Breast epithelium (tissue), 4 donors: ENCODE results near the gene SCARB2. TPM values are rescaled to one million over a fixed set of nuclear protein-coding genes. Genes with fewer than 3 reads are reported as not detected.
"Not testable (repeated sequence)": the region's sequence is repeated elsewhere in the genome, so short reads cannot be mapped to it uniquely, and the experiment has no call there.

ENCODE experiments used
- DNase-seq, 2 donors: peaks; one replicate each; pipeline ENCODE4 v3.0.0-alpha.2; 2019; ENCODE audit warnings: low spot score in 2 of 2
- H3K27ac ChIP-seq, 2 donors: fragments of 200-600 bp; sonication (generic) in 1 of 2; one replicate each; pipeline ENCODE4 v1.5.1; 2016 to 2019; ENCODE audit warnings: mild to moderate bottlenecking in 1 of 2
- H3K27me3 ChIP-seq, 2 donors: fragments of 200-600 bp; sonication (generic) in 1 of 2; one replicate each; pipeline versions ENCODE4 v1.5.1 to v1.6.0; 2017 to 2019; ENCODE audit warnings: control low read depth in 1 of 2, mild to moderate bottlenecking in 1 of 2
- H3K36me3 ChIP-seq: fragments of 200-600 bp; one replicate; pipeline ENCODE4 v1.5.1; 2019
- H3K4me1 ChIP-seq, 2 donors: fragments of 200-600 bp; sonication (generic); one replicate each; pipeline ENCODE4 v1.5.1; 2016 to 2019; ENCODE audit warnings: control low read depth in 1 of 2
- H3K4me3 ChIP-seq, 3 donors: fragments of 200-600 bp; sonication (generic); 1 replicate in 2 of 3; 2 replicates in 1 of 3; pipeline ENCODE4 v1.5.1; 2016 to 2019; ENCODE audit warnings: mild to moderate bottlenecking in 3 of 3, moderate library complexity in 2 of 3
- H3K9me3 ChIP-seq, 2 donors: fragments of 200-600 bp; sonication (generic) in 1 of 2; one replicate each; pipeline ENCODE4 v1.5.1; 2016 to 2019; ENCODE audit warnings: control low read depth in 1 of 2
- POLR2A ChIP-seq: fragments of 450-650 bp; IDR thresholded peaks from one replicate; pipeline ENCODE4 v1.6.1; 2016; ENCODE audit warnings: antibody characterized with exemption, mild to moderate bottlenecking, moderate library complexity
- POLR2AphosphoS5 ChIP-seq, 3 donors: sonication (generic); formaldehyde crosslinking; IDR thresholded peaks; one replicate each; pipeline ENCODE4 v1.6.1; 2017; ENCODE audit warnings: antibody characterized with exemption in 3 of 3
- intact Hi-C: fragments of 100-400 bp; cut with DNase I; formaldehyde crosslinking; loops from one replicate; pipeline ENCODE4 v1.15.1; 2023; ENCODE audit warnings: low total_unique reads
- total RNA-seq, 3 donors: library from RNA; depleted of rRNA; stranded (reverse); fragments of >200 nt; gene quantifications; one replicate each; pipeline ENCODE4 v1.1.0, GENCODE V29; 2016
- TF ChIP-seq, protein P1 (sequence below), 3 donors: fragments of 450-650 bp; IDR thresholded peaks; one replicate each; pipeline ENCODE4 v1.5.1; 2016 to 2017; ENCODE audit warnings: antibody characterized with exemption in 3 of 3, mild to moderate bottlenecking in 3 of 3, moderate library complexity in 3 of 3

SCARB2 gene
- total RNA-seq, 3 donors from 2014 or later, result 148 to 231 (median 160) TPM

- TF ChIP-seq POLR2A, result no peak
- no peak for TF ChIP-seq POLR2AphosphoS5 (IDR thresholded peaks at IDR 0.05)
- DNase-seq, result no peak
- H3K4me3 ChIP-seq, result no peak overlapping the region
- intact Hi-C loops, result no loop called here
- H3K27me3 ChIP-seq, result no peaks in the 10 kb centered on the region
- no peaks in the 10 kb centered on the region for H3K36me3 ChIP-seq
- H3K9me3 ChIP-seq, result peaks cover 0 to under 1% of the 10 kb centered on the region in 2 donors
- no peaks in the 10 kb centered on the region for H3K4me1 ChIP-seq
- H3K27ac ChIP-seq, result no peak overlapping the region
Observed at GRCh38 chr4:76246025-76246424, 32.4 kb upstream of the SCARB2 start.

- H3K9me3 ChIP-seq, result peaks cover 0 to 14% of the 10 kb centered on the region in 2 donors
- H3K4me3 ChIP-seq, H3K36me3 ChIP-seq, DNase-seq, H3K27me3 ChIP-seq, H3K4me1 ChIP-seq, intact Hi-C loops, H3K27ac ChIP-seq: not testable (repeated sequence)
Observed at GRCh38 chr4:76243877-76244276, 30.3 kb upstream of the SCARB2 start.

GRCh38 chr4:76240236-76240635 lies 26.6 kb upstream of the SCARB2 start:
- Histone ChIP-seq H3K4me3 (no peak overlapping the region), H3K4me1 (no peaks in the 10 kb centered on the region), H3K27ac (no peak overlapping the region), H3K27me3 (no peaks in the 10 kb centered on the region), H3K9me3 (peaks cover 0 to 14% of the 10 kb centered on the region in 2 donors), H3K36me3 (no peaks in the 10 kb centered on the region)
- DNase-seq, result no peak
- TF ChIP-seq POLR2A, result no peak
- TF ChIP-seq POLR2AphosphoS5 (IDR thresholded peaks at IDR 0.05), result no peak
- TF ChIP-seq, protein P1, sequence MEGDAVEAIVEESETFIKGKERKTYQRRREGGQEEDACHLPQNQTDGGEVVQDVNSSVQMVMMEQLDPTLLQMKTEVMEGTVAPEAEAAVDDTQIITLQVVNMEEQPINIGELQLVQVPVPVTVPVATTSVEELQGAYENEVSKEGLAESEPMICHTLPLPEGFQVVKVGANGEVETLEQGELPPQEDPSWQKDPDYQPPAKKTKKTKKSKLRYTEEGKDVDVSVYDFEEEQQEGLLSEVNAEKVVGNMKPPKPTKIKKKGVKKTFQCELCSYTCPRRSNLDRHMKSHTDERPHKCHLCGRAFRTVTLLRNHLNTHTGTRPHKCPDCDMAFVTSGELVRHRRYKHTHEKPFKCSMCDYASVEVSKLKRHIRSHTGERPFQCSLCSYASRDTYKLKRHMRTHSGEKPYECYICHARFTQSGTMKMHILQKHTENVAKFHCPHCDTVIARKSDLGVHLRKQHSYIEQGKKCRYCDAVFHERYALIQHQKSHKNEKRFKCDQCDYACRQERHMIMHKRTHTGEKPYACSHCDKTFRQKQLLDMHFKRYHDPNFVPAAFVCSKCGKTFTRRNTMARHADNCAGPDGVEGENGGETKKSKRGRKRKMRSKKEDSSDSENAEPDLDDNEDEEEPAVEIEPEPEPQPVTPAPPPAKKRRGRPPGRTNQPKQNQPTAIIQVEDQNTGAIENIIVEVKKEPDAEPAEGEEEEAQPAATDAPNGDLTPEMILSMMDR (IDR thresholded peaks at IDR 0.05), result no peak
- intact Hi-C loops, result no loop called here

GRCh38 chr4:76238701-76239100 lies 25.1 kb upstream of the SCARB2 start:
- Histone ChIP-seq H3K9me3 (peaks cover 0 to 14% of the 10 kb centered on the region in 2 donors), H3K4me3 (no peak overlapping the region), H3K27ac (peak overlapping the region in 1 of 2 donors; percentile 71), H3K36me3 (no peaks in the 10 kb centered on the region), H3K4me1 (no peaks in the 10 kb centered on the region), H3K27me3 (no peaks in the 10 kb centered on the region)
- intact Hi-C loops, result no loop called here
- TF ChIP-seq, protein P1 (IDR thresholded peaks at IDR 0.05), result no peak
- no peak for TF ChIP-seq POLR2A
- no peak for TF ChIP-seq POLR2AphosphoS5 (IDR thresholded peaks at IDR 0.05)
- DNase-seq, result no peak

DNA sequence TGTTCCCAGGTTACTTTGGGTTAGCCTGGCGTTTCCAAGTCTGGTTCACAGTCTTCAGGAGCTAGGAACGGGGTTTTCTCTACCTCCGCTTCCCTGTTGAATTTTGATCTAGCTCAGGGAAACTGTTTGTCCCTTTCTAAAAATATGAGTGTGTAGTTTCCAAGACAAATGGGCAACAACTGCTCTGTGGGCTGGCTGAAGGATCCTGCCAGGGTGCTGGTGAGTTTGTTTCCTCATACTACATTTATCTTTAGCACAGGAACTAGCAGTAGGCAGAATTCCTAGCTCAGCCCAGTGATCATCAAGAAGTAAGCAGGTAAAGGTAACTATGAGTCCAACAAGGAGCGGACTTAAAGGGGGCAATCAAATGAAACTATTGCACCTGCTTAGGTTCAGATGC lies 24.6 kb upstream of the SCARB2 start:
- Histone ChIP-seq H3K27me3 (no peaks in the 10 kb centered on the region), H3K36me3 (no peaks in the 10 kb centered on the region), H3K9me3 (peaks cover 0 to 14% of the 10 kb centered on the region in 2 donors), H3K4me3 (no peak overlapping the region), H3K4me1 (no peaks in the 10 kb centered on the region), H3K27ac (peak overlapping the region; percentile 64 to 71)
- no peak for DNase-seq
- intact Hi-C loops, result no loop called here
- TF ChIP-seq POLR2A (no peak), POLR2AphosphoS5 (IDR thresholded peaks at IDR 0.05) (no peak)
- TF ChIP-seq, protein P1 (IDR thresholded peaks at IDR 0.05), result no peak

- no peaks in the 10 kb centered on the region for H3K27me3 ChIP-seq
- H3K27ac ChIP-seq, result peak overlapping the region; percentile 23 to 52
- H3K4me3 ChIP-seq, result no peak overlapping the region
- intact Hi-C loops, result no loop called here
- H3K36me3 ChIP-seq, result no peaks in the 10 kb centered on the region
- no peak for DNase-seq
- no peaks in the 10 kb centered on the region for H3K4me1 ChIP-seq
- peaks cover 0 to 13% of the 10 kb centered on the region in 2 donors for H3K9me3 ChIP-seq
- no peak for TF ChIP-seq POLR2AphosphoS5 (IDR thresholded peaks at IDR 0.05)
- TF ChIP-seq, protein P1 (IDR thresholded peaks at IDR 0.05), result no peak
Observed at GRCh38 chr4:76235915-76236314, 22.3 kb upstream of the SCARB2 start.
